HG03442 (cell line): ENCODE measurements around the gene SLC22A1.
A peak's percentile ranks its signal among the peaks of the same experiment; 100 is the strongest.

Experiments used
- ATAC-seq: cut with Tn5 transposase; IDR thresholded peaks from one replicate; pipeline ENCODE4 v1.9.1; 2021; ENCODE audit warnings: mild to moderate bottlenecking, moderate library complexity; ENCODE audit not compliant: unreplicated experiment

Gene SLC22A1

GRCh38 chr6:160167604-160168399, 46.2 kb downstream of the SLC22A1 start:
- ATAC-seq = no peak

GRCh38 chr6:160170018-160170680, 48.5 kb downstream of the SLC22A1 start:
- ATAC-seq = no peak

DNA sequence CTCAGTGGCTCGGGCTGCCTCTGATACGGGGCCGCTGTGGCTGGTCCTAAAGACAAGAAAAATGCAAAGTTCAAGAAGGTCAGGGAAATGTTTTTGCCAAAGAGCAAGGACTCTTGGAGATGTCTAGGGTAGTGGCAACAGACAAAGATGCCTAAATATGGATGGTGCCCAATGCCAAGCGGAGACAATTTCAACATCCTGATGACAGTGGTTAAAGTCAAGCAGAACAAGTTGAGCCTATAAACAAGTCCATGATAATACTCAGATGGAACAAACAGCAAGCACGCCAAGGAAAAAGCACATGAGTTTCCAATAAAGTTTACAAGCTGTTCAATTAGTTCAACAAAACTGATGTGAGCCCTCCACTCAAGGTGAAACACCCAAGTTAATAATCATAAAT, 51.1 kb downstream of the SLC22A1 start:
- no peak for ATAC-seq

DNA sequence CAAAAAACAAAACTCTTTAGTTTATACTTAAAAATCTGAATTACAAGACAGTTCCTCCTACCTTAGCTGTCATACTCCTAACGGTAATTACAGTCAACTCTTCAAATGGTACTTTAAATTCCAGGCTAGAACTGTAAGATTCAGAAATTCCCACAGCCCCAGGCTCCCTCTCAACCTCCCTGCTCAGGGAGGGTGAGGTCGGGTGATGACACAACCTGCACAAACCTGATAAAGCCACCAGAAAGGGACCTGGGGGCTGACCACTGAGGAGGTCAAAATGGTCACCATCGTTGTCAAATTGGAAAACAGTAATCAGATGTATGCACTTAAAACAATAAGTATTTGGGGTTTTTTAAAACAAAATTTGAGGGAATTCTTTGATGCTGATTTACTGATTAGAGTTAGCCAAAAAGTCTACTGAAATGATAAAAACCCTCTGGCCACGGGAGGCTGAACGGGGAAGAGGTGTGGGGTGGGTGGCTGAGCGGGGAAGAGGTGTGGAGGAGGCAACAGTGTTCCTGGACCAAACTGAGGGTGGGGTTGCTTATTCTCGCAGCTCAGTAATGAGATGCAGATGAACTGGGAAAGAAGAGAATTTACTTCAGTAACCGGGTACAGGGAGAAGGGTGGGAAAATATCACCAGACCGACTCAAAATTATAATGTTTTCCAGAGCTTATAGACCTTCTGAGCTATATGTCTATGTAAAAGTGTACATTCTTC, 52.4 kb downstream of the SLC22A1 start:
- no peak for ATAC-seq

- ATAC-seq = no peak
Measured at GRCh38 chr6:160174681-160175080, 53.1 kb downstream of the SLC22A1 start.

DNA sequence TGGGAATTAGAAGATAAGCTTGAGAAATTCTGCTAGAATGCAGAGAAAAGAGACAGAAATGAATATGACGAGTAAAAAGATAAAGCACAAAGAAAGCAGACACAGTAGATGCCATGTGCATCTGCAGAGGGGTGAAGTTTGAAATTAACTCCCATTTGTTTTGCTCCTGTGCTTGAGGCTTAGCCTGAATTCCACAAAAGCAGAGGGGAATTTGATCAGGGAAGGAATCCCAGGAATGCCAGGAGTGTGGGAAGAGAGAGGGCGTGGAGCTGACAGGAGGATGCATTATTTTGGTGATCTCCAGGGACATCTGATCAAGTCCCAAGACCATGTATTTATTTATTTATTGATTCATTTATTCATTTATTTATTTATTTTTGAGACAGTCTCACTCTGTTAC, 55.6 kb downstream of the SLC22A1 start:
- ATAC-seq = no peak

GRCh38 chr6:160178271-160178670, 56.7 kb downstream of the SLC22A1 start:
- ATAC-seq = no peak

GRCh38 chr6:160180706-160181105, 59.1 kb downstream of the SLC22A1 start:
- ATAC-seq = no peak

- no peak for ATAC-seq
Measured at GRCh38 chr6:160188773-160189172, 67.2 kb downstream of the SLC22A1 start.

DNA sequence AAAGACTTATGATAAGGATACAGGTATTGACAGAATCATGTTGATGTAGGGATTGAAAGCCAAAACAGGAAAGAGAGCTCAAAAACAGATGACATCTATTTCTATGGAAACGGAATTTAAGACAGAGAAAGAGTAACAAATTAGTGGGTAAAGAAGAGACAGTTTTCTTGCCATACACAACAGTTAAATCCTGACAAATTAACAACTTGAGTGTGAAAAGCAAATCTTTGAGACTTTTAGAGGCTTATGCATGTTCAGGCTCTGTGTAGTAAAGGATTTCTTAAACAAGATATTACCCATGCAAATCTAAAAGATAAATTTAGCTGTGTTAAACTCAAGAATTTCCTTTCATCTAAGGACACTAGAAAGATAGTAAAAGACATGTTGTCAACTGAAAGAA, 68.5 kb downstream of the SLC22A1 start:
- ATAC-seq = no peak

DNA sequence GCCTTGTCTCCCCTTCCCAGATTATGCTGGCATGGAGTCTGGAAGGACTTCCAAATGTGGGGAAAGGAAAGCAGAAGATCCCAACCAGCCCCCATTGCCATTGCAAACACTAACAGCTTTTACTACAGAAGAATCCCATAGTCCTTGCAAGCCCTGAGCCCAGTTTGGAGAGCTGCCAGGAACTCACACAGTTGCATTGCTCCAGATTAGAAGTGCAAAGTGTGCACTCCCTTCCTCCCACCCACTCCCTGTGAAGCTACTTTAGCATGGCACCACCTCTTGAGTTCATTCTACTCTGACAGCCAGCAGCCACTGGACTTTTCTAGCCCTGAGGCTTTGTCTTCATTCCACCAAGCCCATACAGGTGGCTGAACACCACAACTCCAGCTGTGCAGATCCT, 69.4 kb downstream of the SLC22A1 start:
- no peak for ATAC-seq

DNA sequence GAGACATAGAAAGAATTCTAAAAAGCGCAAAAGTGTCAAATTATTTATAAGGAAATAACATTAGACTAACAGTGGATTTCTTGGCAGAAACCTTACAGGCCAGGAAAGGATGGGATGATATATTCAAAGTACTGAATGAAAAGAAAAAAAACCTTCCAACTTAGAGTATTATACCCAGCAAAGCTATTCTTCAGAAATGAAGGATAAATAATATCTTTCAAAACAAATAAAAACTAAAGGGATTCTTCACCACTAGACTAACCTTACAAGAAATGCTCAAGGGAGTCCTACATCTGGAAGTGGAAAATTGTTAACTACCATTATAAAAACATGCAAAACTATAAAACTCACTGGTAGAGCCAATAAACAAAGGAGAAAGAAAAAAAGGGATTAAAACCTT, 71.2 kb downstream of the SLC22A1 start:
- no peak for ATAC-seq

DNA sequence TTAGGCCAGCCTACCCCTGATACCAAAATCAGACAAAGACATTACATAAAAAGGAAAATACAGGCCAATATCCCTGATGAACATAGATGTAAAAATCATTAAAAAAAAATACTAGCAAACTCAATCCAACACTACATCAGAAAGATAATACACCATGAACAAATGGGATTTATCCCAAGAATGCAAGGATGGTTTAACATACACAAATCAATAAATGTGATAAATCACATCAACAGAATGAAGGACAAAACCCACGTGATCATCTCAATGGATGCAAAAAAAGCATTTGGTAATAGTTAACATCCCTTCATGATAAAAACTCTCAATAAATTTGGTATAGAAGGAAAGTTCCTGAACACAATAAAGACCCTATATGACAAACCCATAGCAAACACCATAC, 73.2 kb downstream of the SLC22A1 start:
- no peak for ATAC-seq

DNA sequence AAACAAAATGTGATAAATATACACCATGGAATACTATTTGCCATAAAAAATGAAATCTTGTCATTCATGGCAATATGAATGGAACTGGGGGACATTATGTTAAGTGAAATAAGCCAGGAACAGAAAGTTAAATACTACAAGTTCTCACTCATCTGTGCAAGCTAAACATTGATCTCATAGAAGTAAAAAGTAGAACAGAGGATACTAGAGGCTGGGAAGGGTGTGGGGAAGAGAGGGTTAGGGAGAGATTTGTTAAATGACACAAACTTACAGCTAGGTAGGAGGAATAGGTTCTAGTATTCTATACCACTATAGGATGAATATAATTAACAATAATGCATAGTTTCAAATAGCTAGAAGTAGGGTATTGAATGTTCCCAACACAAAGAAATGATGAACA, 76.0 kb downstream of the SLC22A1 start:
- no peak for ATAC-seq

DNA sequence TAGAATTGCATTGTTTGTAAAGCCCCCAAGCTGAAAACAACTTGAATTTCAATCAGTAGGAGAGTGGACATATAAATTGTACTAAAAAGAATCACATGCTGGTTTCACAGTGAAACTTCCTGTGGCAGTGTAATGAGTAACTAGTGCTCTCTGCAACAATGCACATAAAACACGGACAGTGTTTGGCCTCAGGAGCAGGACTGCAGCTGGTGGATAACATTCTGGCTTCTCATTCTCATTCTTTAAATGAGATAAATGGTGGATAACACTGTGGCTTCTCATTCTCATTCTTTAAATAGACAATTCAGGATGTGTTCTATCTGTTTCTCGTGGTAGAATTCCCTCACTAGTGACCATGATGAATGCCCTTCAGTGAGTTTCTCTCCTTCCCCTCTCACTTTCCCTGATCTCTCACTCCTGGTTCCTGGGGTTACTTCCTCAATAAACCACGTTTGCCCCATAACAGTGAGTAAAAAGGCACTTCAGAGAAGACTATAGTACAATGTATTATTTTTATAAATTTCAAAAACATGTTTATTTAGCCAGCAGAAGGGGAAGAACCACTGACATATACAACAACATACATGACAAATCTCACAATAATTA, 77.1 kb downstream of the SLC22A1 start:
- peak; percentile 77 for ATAC-seq

- no peak for ATAC-seq
Measured at GRCh38 chr6:160201061-160201460, 79.4 kb downstream of the SLC22A1 start.

DNA sequence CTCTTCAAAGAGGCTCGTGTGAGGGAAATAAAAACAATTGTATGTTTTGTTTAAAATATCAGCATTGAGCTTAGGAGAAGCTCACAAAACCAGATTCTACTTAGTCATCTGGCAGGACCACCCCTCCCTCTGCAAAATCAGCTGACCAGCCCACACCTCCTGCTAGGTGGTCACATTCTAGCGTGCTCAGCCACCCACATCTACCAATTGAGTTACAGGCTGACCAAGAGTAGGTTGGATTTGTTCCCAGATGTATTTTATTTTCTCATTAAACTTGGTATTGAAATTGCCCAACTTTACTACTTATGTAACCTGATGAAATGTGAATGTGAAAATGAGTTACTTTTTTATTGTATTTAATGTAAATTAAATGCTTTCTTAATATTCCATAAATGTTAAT, 80.8 kb downstream of the SLC22A1 start:
- no peak for ATAC-seq

GRCh38 chr6:160203076-160203475, 81.5 kb downstream of the SLC22A1 start:
- ATAC-seq = no peak

- no peak for ATAC-seq
Measured at GRCh38 chr6:160203522-160203921, 81.9 kb downstream of the SLC22A1 start.

- no peak for ATAC-seq
Measured at GRCh38 chr6:160203953-160204352, 82.3 kb downstream of the SLC22A1 start.

DNA sequence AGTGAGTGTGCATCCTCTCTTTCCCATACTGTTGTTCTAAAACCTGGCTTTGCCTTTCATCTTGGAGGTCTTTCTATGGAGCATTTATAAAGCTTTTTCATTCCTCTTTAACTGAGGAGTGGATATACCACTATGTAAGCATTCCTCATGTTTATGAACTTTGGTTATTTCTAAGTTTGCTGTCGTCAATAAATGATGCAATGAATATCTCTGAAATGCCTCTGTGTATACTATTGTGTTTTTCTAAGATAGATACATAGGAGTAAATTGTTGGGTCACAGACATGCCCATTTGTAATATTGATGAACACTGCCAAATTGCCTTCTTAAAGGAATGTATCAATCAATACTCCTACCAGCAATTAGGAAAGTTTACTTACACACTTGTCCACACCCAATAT, 83.1 kb downstream of the SLC22A1 start:
- ATAC-seq = no peak

DNA sequence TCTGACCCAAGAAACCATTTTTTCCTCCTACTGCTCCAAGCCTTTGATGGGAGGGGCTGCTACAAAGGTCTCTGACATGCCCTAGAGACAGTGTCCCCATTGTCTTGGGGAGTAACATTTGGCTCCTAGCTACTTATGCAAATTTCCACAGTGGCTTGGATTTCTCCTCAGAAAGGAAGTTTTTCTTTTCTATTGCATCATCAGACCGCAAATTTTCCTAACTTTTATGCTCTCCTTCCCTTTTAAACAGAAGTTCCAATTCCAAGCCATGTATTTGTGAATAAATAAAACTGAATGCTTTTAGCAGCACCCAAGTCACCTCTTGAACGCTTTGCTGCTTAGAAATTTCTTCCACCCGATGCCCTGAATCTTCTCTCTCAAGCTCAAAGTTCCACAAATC, 86.0 kb downstream of the SLC22A1 start:
- no peak for ATAC-seq
